Heart right ventricle (tissue), 16 donors: ENCODE results near the gene SEC14L1. TPM values are rescaled to one million over a fixed set of nuclear protein-coding genes. Genes with fewer than 3 reads are reported as not detected.

Source experiments
- ATAC-seq, 8 donors: fragments of 200-7000 bp; cut with Tn5 transposase; one replicate each; pipeline ENCODE4 v1.9.1; 2020; ENCODE audit warnings: mild to moderate bottlenecking in 8 of 8, moderate library complexity in 8 of 8, moderate number of reproducible peaks in 1 of 8
- DNase-seq, 2 donors: peaks; one replicate each; pipeline ENCODE4 v3.0.0-alpha.2; 2020
- H3K27ac ChIP-seq, 10 donors: fragments of 200-600 bp; sonication (generic) in 2 of 10; one replicate each; pipeline versions ENCODE4 v1.5.0 to v1.8.0; 2020 to 2022; ENCODE audit warnings: mild to moderate bottlenecking in 3 of 10
- H3K27me3 ChIP-seq, 7 donors: fragments of 200-600 bp; one replicate each; pipeline ENCODE4 v1.8.0; 2021 to 2022; ENCODE audit warnings: mild to moderate bottlenecking in 2 of 7
- H3K36me3 ChIP-seq, 9 donors: fragments of 200-600 bp; sonication (generic) in 1 of 9; one replicate each; pipeline versions ENCODE4 v1.5.0 to v1.8.0; 2020 to 2022; ENCODE audit warnings: mild to moderate bottlenecking in 2 of 9
- H3K4me1 ChIP-seq, 9 donors: fragments of 200-600 bp; sonication (generic) in 1 of 9; one replicate each; pipeline versions ENCODE4 v1.5.0 to v1.8.0; 2020 to 2022; ENCODE audit warnings: mild to moderate bottlenecking in 4 of 9
- H3K4me3 ChIP-seq, 10 donors: fragments of 200-600 bp; sonication (generic) in 2 of 10; one replicate each; pipeline versions ENCODE4 v1.5.0 to v1.8.0; 2020 to 2022; ENCODE audit warnings: mild to moderate bottlenecking in 7 of 10, moderate library complexity in 2 of 10
- H3K9me3 ChIP-seq, 11 donors: fragments of 200-600 bp in 10 of 11; sonication (generic) in 2 of 11; one replicate each; pipeline versions ENCODE4 v1.5.0 to v1.8.0; 2013 to 2022; ENCODE audit warnings: mild to moderate bottlenecking in 2 of 11, control low read depth in 1 of 11, moderate library complexity in 1 of 11
- CTCF ChIP-seq, 9 donors: fragments of 200-600 bp; sonication (generic) in 2 of 9; IDR thresholded peaks; one replicate each; pipeline versions ENCODE4 v1.5.0 to v1.8.0; 2021 to 2022; ENCODE audit warnings: antibody characterized with exemption in 9 of 9, mild to moderate bottlenecking in 5 of 9, moderate library complexity in 1 of 9
- WGBS, 2 donors: extraction: QIAGEN DNeasy Blood & Tissue Kit; methylation state at CpG; one replicate each; pipeline ENCODE4 v1.1.7; 2013; ENCODE audit warnings: inconsistent platforms in 1 of 2; 5-methylcytosine and 5-hydroxymethylcytosine counted together
- intact Hi-C, 10 donors: fragments of 100-400 bp; cut with DNase I; formaldehyde crosslinking; loops; one replicate each; pipeline versions ENCODE4 v1.11.1 to v1.14.2; 2022
- polyA plus RNA-seq, 2 donors: library from polyadenylated mRNA; stranded (reverse); fragments of 200-250 nt; gene quantifications; one replicate each; pipeline ENCODE4 v1.2.3, GENCODE V29; 2013
- total RNA-seq, 10 donors: library from RNA; stranded (reverse); fragmentation: NEBNext Ultra II Directional in 3 of 10; extraction: Animal tissue kit (Norgen Biotek cat#: 25700) in 3 of 10; gene quantifications; one replicate each; pipeline versions ENCODE4 v1.2.1 to v1.2.4, GENCODE V29; 2021 to 2023
- donor health status: Arrhythmogenic right ventricular cardiomyopathy.
- donor health status: ischemic (EF 13 %, LVEDD 7.1; RV severe dilation, severe dysfunction).
- donor health status: healthy with polysubstance abuse.
- donor health status: DM: no; HTN: yes; CAD: no.
- donor health status: DM: no; HTN: no; CAD: no.
- donor health status: ischemic (EF 25% LVEDD 6.9; RV normal size, moderate dysfunction).
- donor health status: ischemic (EF 25% LVEDD 5.7; RV mildly dilated, moderate dysfunction).
- donor health status: healthy.
- donor health status: DM: yes; HTN: yes; CAD: no.
- donor health status: Ischemic cardiomyopathy.
- donor health status: ischemic (EF 35%, LVEDD 5.7; RV mildly dilated, moderate dysfunction).
- donor health status: nonischemic (EF 11% LVEDD 7.7; RV severe dilation, severe dysfunction).
- donor health status: DM: yes; HTN: yes; CAD: no.
- donor health status: PGD.
- donor health status: ischemic (EF 29% LVEDD 5.4; RV normal size, mild dysfunction).
- donor health status: nonischemic (EF 23%, LVEDD 6.1; RV moderate dilation, normal function).

SEC14L1 gene
- total and polyA plus RNA-seq, 12 donors = 36.1 to 88.8 (median 50.0) TPM

- Histone ChIP-seq H3K27ac (no peak overlapping the region), H3K36me3 (no peaks in the 10 kb centered on the region), H3K4me3 (no peak overlapping the region), H3K4me1 (peaks cover 0 to 4% (median 0%) of the 10 kb centered on the region in 9 donors), H3K27me3 (peaks cover 0 to 11% (median 0%) of the 10 kb centered on the region in 7 donors), H3K9me3 (no peaks in the 10 kb centered on the region)
- 73 to 76% methylated on average over 4 of the region's 4 CpGs for WGBS, 2 donors
- TF ChIP-seq CTCF (IDR thresholded peaks at IDR 0.05) = no peak
- ATAC-seq (no peak), DNase-seq (no peak)
- intact Hi-C loops = no loop called here
These were observed 125.4 kb downstream of the SEC14L1 start for GRCh38 chr17:77266213-77266612.
